Endothelial cell of umbilical vein (primary cell): ENCODE results near the gene SOHLH1. TPM values are rescaled to one million over a fixed set of nuclear protein-coding genes. Genes with fewer than 3 reads are reported as not detected.

Source experiments
- BruUV-seq: library from RNA; stranded (reverse); fragments of 400-500 nt; replicated peaks from 2 replicates; lab custom pipeline; 2021; lab: Mats Ljungman, UMichigan
- CTCF ChIA-PET: fragments of 300-600, 350-600 bp; sonication (Branson Sonifier 250); formaldehyde crosslinking; loops from one replicate; lab custom pipeline; 2021; ENCODE audit warnings: antibody characterized with exemption, inconsistent platforms; lab: Charles Lee
- POLR2A ChIA-PET: fragments of 300-600, 350-600 bp; sonication (Branson Sonifier 250); formaldehyde crosslinking; loops from one replicate; lab custom pipeline; 2021; ENCODE audit warnings: antibody characterized with exemption, inconsistent platforms; lab: Charles Lee
- DNase-seq: peaks from one replicate; pipeline ENCODE4 v3.0.0-alpha.2; 2011; ENCODE audit warnings: low read depth, low spot score
- FAIRE-seq: peaks from 2 replicates; lab custom pipeline; 2011; peaks lifted over from hg19 to GRCh38; lab: Jason Lieb, UNC
- H2AFZ ChIP-seq: 2 replicates; pipeline ENCODE4 v1.6.0; 2012; ENCODE audit warnings: low read depth, low read length, control low read depth, inconsistent platforms
- H3K27ac ChIP-seq: 2 replicates; pipeline ENCODE4 v1.5.1; 2011; ENCODE audit warnings: low read depth, mild to moderate bottlenecking, control low read depth, low read length, moderate library complexity; ENCODE audit not compliant: insufficient read depth
- H3K27me3 ChIP-seq, 2 experiments: 2 replicates each; pipeline versions ENCODE4 v1.6.0 to v1.6.1; 2011; ENCODE audit warnings: low read length in 2 of 2, mixed read lengths in 1 of 2; ENCODE audit not compliant: control insufficient read depth in 2 of 2, insufficient read depth in 2 of 2
- H3K36me3 ChIP-seq, 2 experiments: 2 replicates in 1 of 2; 3 replicates in 1 of 2; pipeline ENCODE4 v1.5.1; 2011; ENCODE audit warnings: low read length in 2 of 2, mild to moderate bottlenecking in 1 of 2, moderate library complexity in 1 of 2; ENCODE audit not compliant: control insufficient read depth in 2 of 2, insufficient read depth in 2 of 2; ENCODE audit errors: extremely low read depth in 1 of 2
- H3K4me1 ChIP-seq: 3 replicates; pipeline ENCODE4 v1.5.1; 2011; ENCODE audit warnings: mild to moderate bottlenecking, low read length; ENCODE audit not compliant: control insufficient read depth, insufficient read depth; ENCODE audit errors: extremely low read depth
- H3K4me2 ChIP-seq: 2 replicates; pipeline ENCODE4 v1.6.1; 2011; ENCODE audit warnings: low read length, control low read depth, mixed read lengths; ENCODE audit not compliant: insufficient read depth
- H3K4me3 ChIP-seq, 3 experiments: fragments of 200-600 bp in 1 of 3; sonication (generic), shearing (Covaris generic) in 1 of 3; replicated peaks in 1 of 3; 2 replicates each; pipeline ENCODE4 v1.5.1; 2011 to 2016; ENCODE audit warnings: control low read depth in 3 of 3, low read length in 3 of 3, mild to moderate bottlenecking in 2 of 3, inconsistent platforms in 1 of 3, low read depth in 1 of 3, moderate library complexity in 1 of 3; ENCODE audit not compliant: insufficient read depth in 1 of 3
- H3K79me2 ChIP-seq: 2 replicates; pipeline ENCODE4 v1.6.0; 2012; ENCODE audit warnings: low read length, inconsistent platforms; ENCODE audit not compliant: control insufficient read depth, insufficient read depth
- H3K9ac ChIP-seq: replicated peaks from 2 replicates; pipeline ENCODE3; 2011; ENCODE audit warnings: low read length, control low read depth; ENCODE audit not compliant: insufficient read depth; ENCODE audit errors: extremely low read depth
- H3K9me1 ChIP-seq: replicated peaks from 3 replicates; pipeline ENCODE4 v1.6.0; 2011; ENCODE audit warnings: mild to moderate bottlenecking, low read length; ENCODE audit not compliant: control insufficient read depth, insufficient read depth; ENCODE audit errors: extremely low read depth
- H3K9me3 ChIP-seq: replicated peaks from 2 replicates; pipeline ENCODE4 v1.5.1; 2012; ENCODE audit warnings: low read length, inconsistent platforms; ENCODE audit not compliant: control insufficient read depth, insufficient read depth
- H4K20me1 ChIP-seq: replicated peaks from 2 replicates; pipeline ENCODE3; 2011; ENCODE audit warnings: mild to moderate bottlenecking, low read length; ENCODE audit not compliant: control insufficient read depth, insufficient read depth; ENCODE audit errors: extremely low read depth
- EZH2 ChIP-seq: IDR thresholded peaks from 2 replicates; pipeline ENCODE4 v1.6.1; 2012; ENCODE audit warnings: borderline replicate concordance, low read depth, mild to moderate bottlenecking, moderate library complexity, low read length, inconsistent platforms; ENCODE audit not compliant: severe bottlenecking
- JUN ChIP-seq: IDR thresholded peaks from 2 replicates; pipeline ENCODE4 v1.6.1; 2011; ENCODE audit warnings: borderline replicate concordance, low read depth; ENCODE audit not compliant: insufficient read length, insufficient read depth
- MYC ChIP-seq: IDR thresholded peaks from one replicate; pipeline ENCODE4 v1.6.1; 2011; ENCODE audit warnings: mild to moderate bottlenecking, low read depth, low read length
- POLR2AphosphoS5 ChIP-seq: IDR thresholded peaks from 2 replicates; pipeline ENCODE4 v1.6.1; 2012; ENCODE audit warnings: low read depth, mild to moderate bottlenecking, control low read depth, low read length, moderate library complexity; ENCODE audit not compliant: insufficient read depth
- dilution Hi-C: fragments of 300-500 bp; cut with MboI; formaldehyde crosslinking; loops from one replicate; pipeline ENCODE4 v1.15.0; 2019; ENCODE audit warnings: low sequenced_read_pairs; ENCODE audit not compliant: extremely low pct_ligation_motif_present
- intact Hi-C: fragments of 100-400 bp; cut with micrococcal nuclease; formaldehyde crosslinking; loops from one replicate; pipeline ENCODE4 v1.10.0; 2022
- polyA plus RNA-seq, 4 experiments: library from polyadenylated mRNA; depleted of rRNA in 3 of 4; stranded (reverse) in 3 of 4; unstranded in 1 of 4; fragments of >200 nt; gene quantifications; 2 replicates each; pipeline versions ENCODE4 v1.2.1 to v1.2.3, GENCODE V29; 2011 to 2012; ENCODE audit warnings: missing spikeins in 1 of 4
- total RNA-seq: library from RNA; stranded (reverse); gene quantifications from 2 replicates; pipeline ENCODE4 v1.2.3, GENCODE V29; 2021
- TF ChIP-seq, protein P1 (sequence below): IDR thresholded peaks from 2 replicates; pipeline ENCODE4 v1.6.1; 2011; ENCODE audit not compliant: insufficient read depth, insufficient read length

SOHLH1 gene
- total and polyA plus RNA-seq, 2 donors (not counting 3 experiments of a cell fraction or from before 2014, with no cell fraction given), result not detected

- dilution Hi-C loops, result no loop called here
- no peak for FAIRE-seq
- Histone ChIP-seq H2AFZ (no peak overlapping the region), H3K79me2 (no peaks in the 10 kb centered on the region), H3K4me2 (no peak overlapping the region), H4K20me1 (no peaks in the 10 kb centered on the region), H3K4me3 (no peak overlapping the region), H3K9ac (no peak overlapping the region), H3K4me1 (no peaks in the 10 kb centered on the region), H3K9me1 (no peaks in the 10 kb centered on the region), H3K27ac (no peak overlapping the region), H3K36me3 (no peaks in the 10 kb centered on the region), H3K27me3 (no peaks in the 10 kb centered on the region), H3K9me3 (peaks cover 2% of the 10 kb centered on the region)
- DNase-seq, result no peak
- no peak for TF ChIP-seq POLR2AphosphoS5
- no peak for TF ChIP-seq EZH2
- no peak for TF ChIP-seq MYC
- no TSS peak for BruUV-seq
- ChIA-PET CTCF (no interaction called here), POLR2A (no interaction called here)
- intact Hi-C loops, result no loop called here
These were observed 32.2 kb upstream of the SOHLH1 start for GRCh38 chr9:135731454-135731853.

DNA sequence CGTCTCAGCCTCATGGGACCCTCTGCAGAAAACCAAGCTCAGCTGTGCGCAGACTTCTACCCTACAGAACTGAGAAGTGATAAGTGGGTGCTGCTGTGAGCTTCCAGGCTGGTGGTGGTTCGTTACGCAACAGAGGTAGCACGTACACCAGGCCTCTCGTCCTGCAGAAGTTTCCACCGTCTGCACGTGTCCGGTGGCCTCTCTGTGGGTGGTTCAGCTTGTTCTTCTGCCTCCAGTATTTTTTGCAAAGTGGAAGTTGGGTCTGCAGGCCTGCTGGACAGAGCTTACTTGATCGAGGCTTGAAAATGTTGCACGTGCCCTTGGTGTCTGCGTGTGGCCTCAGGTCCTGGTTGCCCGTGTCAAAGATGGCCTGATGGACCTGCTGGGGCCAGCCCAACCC, 30.2 kb upstream of the SOHLH1 start:
- BruUV-seq, result no TSS peak
- no peak for TF ChIP-seq JUN
- TF ChIP-seq, protein P1, sequence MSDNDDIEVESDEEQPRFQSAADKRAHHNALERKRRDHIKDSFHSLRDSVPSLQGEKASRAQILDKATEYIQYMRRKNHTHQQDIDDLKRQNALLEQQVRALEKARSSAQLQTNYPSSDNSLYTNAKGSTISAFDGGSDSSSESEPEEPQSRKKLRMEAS, result no peak
- no peak for TF ChIP-seq POLR2AphosphoS5
- dilution Hi-C loops (no loop called here), intact Hi-C loops (no loop called here)
- Histone ChIP-seq H3K9ac (no peak overlapping the region), H4K20me1 (no peaks in the 10 kb centered on the region), H2AFZ (no peak overlapping the region), H3K4me1 (peaks cover 8% of the 10 kb centered on the region), H3K9me1 (no peaks in the 10 kb centered on the region), H3K9me3 (peaks cover 2% of the 10 kb centered on the region), H3K27me3 (no peaks in the 10 kb centered on the region), H3K79me2 (no peaks in the 10 kb centered on the region), H3K36me3 (no peaks in the 10 kb centered on the region), H3K4me3 (no peak overlapping the region), H3K4me2 (no peak overlapping the region), H3K27ac (no peak overlapping the region)
- POLR2A ChIA-PET, result no interaction called here
- DNase-seq (no peak), FAIRE-seq (no peak)
- CTCF ChIA-PET, result interaction anchor here (0.8 to 1.0 kb wide), 2 partner anchors 9 to 11 kb away, joined by 3 read pairs; no protein-coding TSS in a partner anchor
